GM18519 (cell line): ENCODE measurements around the gene PAK4.

Experiments used
- ATAC-seq: cut with Tn5 transposase; IDR thresholded peaks from one replicate; pipeline ENCODE4 v1.9.1; 2021; ENCODE audit warnings: mild to moderate bottlenecking, moderate library complexity; ENCODE audit not compliant: unreplicated experiment, low FRiP score

PAK4 gene

GRCh38 chr19:39160889-39161672 lies 35.5 kb downstream of the PAK4 start:
- ATAC-seq: no peak

GRCh38 chr19:39162441-39163043 lies 37.0 kb downstream of the PAK4 start:
- ATAC-seq: no peak

- ATAC-seq: no peak
These were observed 38.0 kb downstream of the PAK4 start for GRCh38 chr19:39163621-39164020.

GRCh38 chr19:39164289-39164688 lies 38.7 kb downstream of the PAK4 start:
- ATAC-seq: no peak

GRCh38 chr19:39165857-39166256 lies 40.3 kb downstream of the PAK4 start:
- ATAC-seq: no peak

- ATAC-seq: no peak
These were observed 41.2 kb downstream of the PAK4 start for GRCh38 chr19:39166571-39167391.

- no peak for ATAC-seq
These were observed 42.1 kb downstream of the PAK4 start for GRCh38 chr19:39167461-39168257.

GRCh38 chr19:39168258-39169142 lies 42.9 kb downstream of the PAK4 start:
- no peak for ATAC-seq

GRCh38 chr19:39169143-39169810 lies 43.7 kb downstream of the PAK4 start:
- no peak for ATAC-seq

GRCh38 chr19:39170386-39171231 lies 45.0 kb downstream of the PAK4 start:
- no peak for ATAC-seq

- no peak for ATAC-seq
These were observed 46.2 kb downstream of the PAK4 start for GRCh38 chr19:39171479-39172465.

GRCh38 chr19:39172700-39173501 lies 47.3 kb downstream of the PAK4 start:
- ATAC-seq: no peak

GRCh38 chr19:39173502-39173991 lies 48.0 kb downstream of the PAK4 start:
- ATAC-seq: no peak

- no peak for ATAC-seq
These were observed 48.6 kb downstream of the PAK4 start for GRCh38 chr19:39174142-39174541.

- ATAC-seq: no peak
These were observed 49.3 kb downstream of the PAK4 start for GRCh38 chr19:39174558-39175544.
